NCI-H2196 treated with DMSO at 0.1 percent for 48 hours (cell line): ENCODE measurements around the gene TLE2.
"Not testable (repeated sequence)": the region's sequence is repeated elsewhere in the genome, so short reads cannot be mapped to it uniquely, and the experiment has no call there.

Experiments
- DNase-seq: peaks from one replicate; lab custom pipeline; 2025; ENCODE audit not compliant: unreplicated experiment; lab: John Stamatoyannopoulos, UW

TLE2 gene

GRCh38 chr19:2987797-2988196, 41.3 kb downstream of the TLE2 start:
- DNase-seq, result no peak

DNA sequence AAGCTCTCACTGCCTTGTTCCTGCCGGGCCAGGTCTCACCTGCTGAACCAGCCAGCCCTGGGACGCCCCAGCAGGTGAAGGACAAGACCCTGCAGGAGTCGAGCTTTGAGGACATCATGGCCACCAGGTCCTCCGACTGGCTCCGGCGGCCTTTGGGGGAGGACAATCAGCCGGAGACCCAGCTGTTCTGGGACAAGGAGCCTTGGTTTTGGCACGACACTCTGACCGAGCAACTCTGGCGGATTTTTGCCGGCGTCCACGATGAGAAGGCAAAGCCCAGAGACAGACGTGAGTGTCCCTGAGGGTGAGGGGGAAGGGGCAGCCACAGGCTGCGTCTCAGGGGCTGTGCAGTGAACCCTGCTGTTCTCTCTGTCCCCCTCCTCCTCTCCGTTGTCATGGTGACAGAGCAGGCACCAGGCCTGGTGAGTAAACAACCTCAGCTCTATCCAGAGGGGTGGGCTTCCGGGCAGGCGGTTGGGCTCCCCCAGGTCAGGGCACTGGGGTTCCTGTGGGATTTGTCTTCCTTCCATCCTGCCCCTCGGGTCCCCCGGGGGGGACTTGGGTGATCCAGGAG, 42.0 kb downstream of the TLE2 start:
- DNase-seq, result no peak

DNA sequence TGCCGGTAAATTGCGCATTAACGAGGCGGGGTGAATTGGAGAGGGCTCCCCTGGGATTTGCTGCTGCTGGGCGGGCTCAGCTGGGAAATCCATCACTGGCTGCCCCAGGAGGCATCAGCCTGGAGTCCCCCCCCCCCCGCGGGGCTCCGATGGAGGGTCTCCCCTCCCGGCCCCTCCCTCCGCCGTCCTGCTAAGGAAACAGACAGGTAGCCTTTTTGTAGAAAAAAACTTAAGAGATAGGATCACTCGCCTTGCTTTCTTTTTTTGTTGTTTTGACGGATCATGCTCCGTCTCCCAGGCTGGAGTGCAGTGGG, 44.9 kb downstream of the TLE2 start:
- no peak for DNase-seq

DNA sequence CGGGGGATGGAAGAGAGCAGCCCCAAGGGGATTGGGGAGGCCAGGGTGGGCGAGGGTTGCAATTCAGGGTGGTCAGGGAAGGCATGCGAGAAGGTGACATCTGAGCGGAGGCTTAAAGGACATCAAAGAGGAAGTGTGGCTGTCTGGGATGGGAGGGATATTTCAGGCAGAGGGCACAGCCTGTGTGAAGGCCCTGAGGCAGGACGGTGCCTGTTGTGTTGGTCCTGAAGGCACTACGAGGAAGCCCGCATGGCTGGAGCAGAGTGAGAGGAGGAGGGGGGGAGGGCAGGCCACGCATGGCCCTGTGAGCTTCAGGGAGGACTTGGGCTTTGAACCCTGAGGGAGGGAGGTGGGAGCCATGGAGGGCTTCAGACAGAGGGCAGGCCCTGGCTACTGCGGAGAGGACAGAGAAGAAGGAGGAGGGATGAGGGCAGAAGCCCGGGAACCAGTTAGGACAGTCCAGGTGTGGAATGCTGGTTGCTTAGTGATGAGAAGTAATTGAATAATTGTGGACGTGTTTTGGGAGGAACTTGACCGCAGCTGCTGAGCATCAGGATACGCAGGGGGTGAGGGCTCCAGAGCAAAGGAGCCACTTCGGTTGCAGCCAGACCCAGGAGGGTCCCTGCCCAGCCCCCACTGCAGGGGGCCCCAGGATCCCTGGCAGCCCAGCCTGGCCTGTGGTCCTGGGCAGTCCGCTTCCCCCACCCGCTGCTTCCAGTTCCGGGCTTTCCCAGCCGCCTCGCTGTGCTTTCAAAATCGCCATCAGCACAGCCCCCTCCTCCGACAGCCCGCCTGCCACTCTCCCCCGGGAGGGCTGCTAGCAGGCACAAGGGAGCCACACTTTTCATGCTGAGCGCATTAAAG, 45.5 kb downstream of the TLE2 start:
- DNase-seq, result peak; percentile 39

- DNase-seq, result peak; percentile 84
Measured at GRCh38 chr19:2982983-2983350, 46.1 kb downstream of the TLE2 start.

DNA sequence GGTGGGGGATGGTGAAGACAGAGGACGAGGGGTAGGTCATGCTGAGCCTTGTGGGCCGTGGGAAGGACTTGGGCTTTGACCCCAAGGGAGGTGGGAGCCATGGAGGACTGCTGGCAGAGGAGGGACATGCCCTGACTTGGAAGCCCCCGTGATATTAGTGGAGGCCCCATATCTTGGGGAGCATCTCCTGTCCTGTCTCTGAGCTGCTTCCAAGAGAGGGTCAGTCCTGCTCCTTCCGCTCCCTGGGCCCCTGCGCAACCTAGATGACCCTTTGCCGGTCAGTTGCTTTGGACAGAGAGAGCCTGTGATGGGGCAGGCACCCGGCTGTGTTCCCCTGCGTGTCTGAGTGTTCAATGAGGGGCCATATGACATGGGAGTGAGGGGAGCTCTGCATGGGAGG, 46.5 kb downstream of the TLE2 start:
- DNase-seq, result no peak

GRCh38 chr19:2981898-2982297, 47.2 kb downstream of the TLE2 start:
- DNase-seq, result no peak

DNA sequence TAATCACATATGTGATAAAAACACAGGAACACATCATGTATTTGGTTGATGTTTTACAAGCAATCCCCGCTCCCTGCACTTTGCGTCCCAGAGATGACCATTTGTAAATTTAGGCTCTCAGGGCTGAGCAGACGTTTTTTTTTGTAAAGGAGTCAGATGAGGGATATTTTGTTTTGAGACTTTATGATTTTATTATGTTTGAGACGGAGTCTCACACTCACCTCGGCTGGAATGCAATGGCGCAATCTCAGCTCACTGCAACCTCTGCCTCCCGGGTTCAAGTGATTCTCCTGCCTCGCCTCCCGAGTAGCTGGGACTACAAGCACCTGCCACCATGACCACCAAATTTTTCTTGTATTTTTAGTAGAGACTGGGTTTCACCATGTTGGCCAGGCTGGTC, 50.3 kb downstream of the TLE2 start:
- no peak for DNase-seq

GRCh38 chr19:2978166-2978767, 50.8 kb downstream of the TLE2 start:
- DNase-seq, result no peak

DNA sequence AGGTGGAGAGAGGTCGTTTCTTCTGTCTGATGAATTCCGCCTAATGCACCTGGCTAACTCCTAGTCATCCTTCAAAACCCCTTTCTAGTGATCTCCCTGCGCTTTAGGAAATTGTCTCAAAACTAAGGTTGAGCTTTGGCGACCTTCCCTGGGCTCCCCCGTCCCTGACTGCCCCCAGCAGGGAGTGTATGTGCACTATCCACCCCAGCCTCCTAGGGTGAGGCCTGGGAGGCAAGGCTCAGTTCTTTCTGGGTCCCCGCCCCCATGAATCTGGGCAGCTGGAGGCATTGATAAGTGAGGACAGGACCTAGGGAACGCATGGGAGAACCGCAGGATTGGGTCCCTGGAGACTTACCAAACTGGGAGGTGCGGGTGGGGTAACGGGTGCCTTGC, 51.3 kb downstream of the TLE2 start:
- DNase-seq, result no peak

DNA sequence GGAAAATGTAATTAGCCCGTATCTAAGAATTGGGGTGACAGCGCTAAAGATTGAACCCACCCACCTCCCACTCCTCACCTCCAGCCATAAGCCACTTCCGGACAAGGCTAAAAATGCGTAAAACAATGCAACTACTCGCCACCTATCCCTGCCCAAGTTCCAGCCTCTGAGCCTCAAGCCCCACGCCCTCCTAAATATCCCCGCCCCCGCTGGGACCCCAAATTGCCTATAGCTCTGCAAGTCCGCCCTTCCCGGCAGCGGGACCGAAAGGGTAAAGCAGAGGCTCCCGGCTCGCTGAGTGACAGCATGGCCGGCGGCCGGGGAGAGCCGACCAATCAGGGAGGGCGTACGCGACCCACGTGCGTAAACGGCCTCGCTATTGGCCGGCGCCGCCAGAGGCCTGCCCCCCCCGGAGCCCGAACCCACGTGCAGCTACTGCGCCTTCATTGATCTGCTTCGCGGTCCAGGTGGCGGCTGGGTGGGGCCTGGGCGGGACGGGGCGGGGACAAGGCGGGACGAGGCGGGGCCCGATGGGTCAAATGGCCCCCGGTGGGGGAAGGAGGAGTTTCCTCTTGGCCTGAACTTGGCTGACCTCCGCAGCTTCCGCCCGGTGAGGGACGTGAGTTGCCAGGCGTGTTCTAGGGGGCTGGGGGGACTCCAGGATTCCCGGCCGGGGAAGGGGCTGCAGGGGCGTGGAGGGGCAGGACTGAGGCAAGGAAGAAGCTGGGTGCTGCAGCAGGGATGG, 51.9 kb downstream of the TLE2 start, which contains the start of gene TLE6:
TLE6 (plus strand) TSS at position 564 of the 745 bp plus-strand sequence. CDS start 670 bp downstream, outside the sequence.
- peak; percentile 98 for DNase-seq

GRCh38 chr19:2976609-2977000, 52.5 kb downstream of the TLE2 start:
- DNase-seq, result no peak

DNA sequence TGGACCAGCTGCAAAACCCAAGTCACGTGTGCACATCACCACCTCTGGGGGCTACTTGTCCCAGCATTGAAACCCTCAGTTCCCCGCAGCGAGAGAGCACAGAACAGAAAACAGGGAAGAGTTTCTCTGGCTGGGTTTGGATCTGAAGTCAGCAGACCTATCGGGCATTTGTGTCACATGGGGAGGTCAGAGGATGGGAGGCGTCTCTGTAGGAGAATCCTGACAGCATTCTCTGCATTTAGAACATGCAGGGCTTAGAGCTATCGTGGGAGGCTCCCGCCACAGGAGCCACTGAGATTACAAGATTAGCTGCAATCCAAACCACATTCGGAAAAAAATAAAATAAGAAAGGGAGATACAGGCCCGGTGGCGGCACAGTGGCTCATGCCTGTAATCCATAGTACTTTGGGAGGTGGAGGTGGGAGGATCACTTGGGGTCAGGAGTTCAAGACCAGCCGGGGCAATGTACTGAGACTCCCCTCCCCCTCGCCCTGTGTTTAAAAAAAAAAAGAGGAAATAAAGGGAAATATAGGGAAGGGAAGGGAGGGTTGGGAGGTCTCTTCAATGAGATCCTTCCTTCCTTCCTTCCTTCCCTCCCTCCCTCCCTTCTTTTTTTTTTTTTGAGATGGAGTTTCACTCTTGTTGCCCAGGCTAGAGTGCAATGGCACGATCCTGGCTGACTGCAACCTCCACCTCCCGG, 54.6 kb downstream of the TLE2 start:
- DNase-seq, result no peak

DNA sequence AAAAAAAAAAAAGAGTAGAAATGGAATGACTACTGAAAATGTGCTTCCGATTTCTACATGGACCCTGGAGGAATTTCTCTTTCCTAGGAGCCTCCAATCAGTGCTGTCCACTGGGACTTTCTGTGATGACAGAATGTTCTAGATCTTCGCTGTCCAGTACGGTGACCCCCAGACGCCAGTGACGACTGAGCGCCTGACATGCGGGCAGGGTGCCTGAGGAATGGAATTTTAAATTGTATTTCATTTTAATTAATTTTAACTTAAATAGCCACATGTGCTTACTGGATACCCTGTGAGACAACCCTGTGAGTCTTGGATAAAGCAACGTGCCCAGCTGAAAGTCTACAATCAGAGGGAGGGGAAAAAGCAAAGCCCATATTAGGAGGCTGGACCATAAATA, 55.9 kb downstream of the TLE2 start:
- DNase-seq, result no peak

- DNase-seq, result peak; percentile 44
Measured at GRCh38 chr19:2970201-2970835, 58.8 kb downstream of the TLE2 start.

DNA sequence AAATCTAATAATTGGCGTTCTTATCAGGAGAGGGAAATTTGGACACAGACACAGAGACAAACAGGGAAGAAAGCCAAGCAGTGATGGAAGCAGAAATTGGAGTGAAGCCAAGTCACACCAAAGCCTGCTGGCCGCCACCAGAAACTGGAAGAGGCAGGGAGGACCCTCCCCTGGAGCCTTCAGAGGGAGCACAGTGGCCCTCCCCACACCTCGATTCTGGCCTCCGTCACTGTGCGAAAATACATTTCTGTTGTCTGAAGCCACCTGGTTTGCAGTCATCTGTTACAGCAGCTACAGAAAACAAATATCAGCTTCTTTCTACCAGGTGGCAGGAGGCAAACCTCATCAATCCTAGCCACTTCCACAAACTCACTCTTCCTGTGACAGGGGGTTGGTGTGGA, 60.0 kb downstream of the TLE2 start:
- DNase-seq, result peak; percentile 93

DNA sequence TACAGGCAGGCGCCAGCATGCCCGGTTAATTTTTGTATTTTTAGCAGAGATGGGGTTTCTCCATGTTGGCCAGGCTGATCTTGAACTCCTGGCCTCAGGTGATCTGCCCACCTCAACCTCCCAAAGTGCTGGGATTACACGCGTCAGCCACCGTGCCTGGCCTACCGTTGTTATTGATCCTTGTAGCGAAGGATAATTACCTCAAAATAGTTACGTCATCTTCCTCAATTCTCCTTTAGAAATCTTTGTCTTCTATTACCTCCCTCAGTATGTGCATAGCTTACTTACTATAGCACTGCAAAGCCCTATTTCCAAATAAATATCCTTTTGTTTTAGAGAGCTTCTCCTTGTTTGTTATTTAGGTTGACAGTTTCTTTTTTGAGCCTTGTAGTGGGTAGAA, 61.1 kb downstream of the TLE2 start:
- DNase-seq, result no peak

DNA sequence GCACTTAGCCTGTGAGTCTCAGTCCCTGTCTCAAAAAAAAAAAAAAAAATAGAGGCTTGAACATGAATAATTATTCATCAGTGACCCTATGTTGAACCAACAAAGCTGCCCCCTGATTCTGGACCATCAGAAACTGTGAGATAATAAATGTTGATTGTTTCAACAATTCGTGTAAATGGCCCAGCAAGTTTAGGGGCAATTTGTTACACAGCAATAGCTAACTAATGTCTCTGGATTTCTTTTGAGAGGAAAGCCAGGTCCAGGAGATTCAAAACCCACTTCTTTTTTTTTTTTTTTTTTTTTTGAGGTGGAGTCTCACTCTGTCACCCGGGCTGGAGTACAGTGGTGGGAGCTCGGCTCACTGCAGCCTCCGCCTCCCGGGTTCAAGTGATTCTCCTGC, 64.2 kb downstream of the TLE2 start:
- DNase-seq, result no peak

- not testable (repeated sequence) for DNase-seq
Measured at GRCh38 chr19:2963631-2964030, 65.4 kb downstream of the TLE2 start.

- DNase-seq, result no peak
Measured at GRCh38 chr19:2963122-2963521, 66.0 kb downstream of the TLE2 start.
